Esophagus (tissue), 2 donors: ENCODE measurements around the gene AATK. TPM values are rescaled to one million over a fixed set of nuclear protein-coding genes. Genes with fewer than 3 reads are reported as not detected.

Source experiments
- H3K27ac ChIP-seq, 2 donors: one replicate each; pipeline ENCODE4 v1.5.1; 2013; ENCODE audit warnings: low read depth in 2 of 2, mild to moderate bottlenecking in 2 of 2, inconsistent platforms in 1 of 2, low read length in 1 of 2, moderate library complexity in 1 of 2
- H3K27me3 ChIP-seq, 2 donors: one replicate each; pipeline ENCODE4 v1.6.1; 2013; ENCODE audit warnings: low read length in 2 of 2, control low read depth in 1 of 2, mild to moderate bottlenecking in 1 of 2; ENCODE audit not compliant: insufficient read depth in 2 of 2, control insufficient read depth in 1 of 2
- H3K36me3 ChIP-seq, 2 donors: one replicate each; pipeline ENCODE4 v1.6.1; 2013; ENCODE audit warnings: low read length in 1 of 2; ENCODE audit not compliant: control insufficient read depth in 2 of 2, insufficient read depth in 2 of 2
- H3K4me1 ChIP-seq, 2 donors: one replicate each; pipeline ENCODE4 v1.6.1; 2013; ENCODE audit warnings: low read length in 1 of 2; ENCODE audit not compliant: control insufficient read depth in 2 of 2, insufficient read depth in 2 of 2
- H3K4me3 ChIP-seq, 2 donors: one replicate each; pipeline ENCODE4 v1.5.1; 2013; ENCODE audit warnings: low read length in 2 of 2, mild to moderate bottlenecking in 2 of 2, low read depth in 1 of 2, moderate library complexity in 1 of 2
- H3K9me3 ChIP-seq, 2 donors: one replicate each; pipeline ENCODE4 v1.6.1; 2013; ENCODE audit warnings: mild to moderate bottlenecking in 2 of 2, low read depth in 1 of 2, low read length in 1 of 2, moderate library complexity in 1 of 2; ENCODE audit not compliant: control insufficient read depth in 2 of 2, insufficient read depth in 1 of 2
- WGBS, 2 donors: extraction: QIAGEN DNeasy Blood & Tissue Kit; methylation state at CpG; one replicate each; pipeline ENCODE4 v1.1.7; 2013; 5-methylcytosine and 5-hydroxymethylcytosine counted together
- polyA plus RNA-seq, 2 donors: library from polyadenylated mRNA; stranded (reverse); fragments of 200-250 nt; gene quantifications; one replicate each; pipeline ENCODE4 v1.2.3, GENCODE V29; 2013
- donor health status: healthy with polysubstance abuse.
- donor health status: Bipolar disorder and iron deficiency.

AATK gene
- polyA plus RNA-seq, 2 donors, result 1.1 to 1.2 TPM

DNA sequence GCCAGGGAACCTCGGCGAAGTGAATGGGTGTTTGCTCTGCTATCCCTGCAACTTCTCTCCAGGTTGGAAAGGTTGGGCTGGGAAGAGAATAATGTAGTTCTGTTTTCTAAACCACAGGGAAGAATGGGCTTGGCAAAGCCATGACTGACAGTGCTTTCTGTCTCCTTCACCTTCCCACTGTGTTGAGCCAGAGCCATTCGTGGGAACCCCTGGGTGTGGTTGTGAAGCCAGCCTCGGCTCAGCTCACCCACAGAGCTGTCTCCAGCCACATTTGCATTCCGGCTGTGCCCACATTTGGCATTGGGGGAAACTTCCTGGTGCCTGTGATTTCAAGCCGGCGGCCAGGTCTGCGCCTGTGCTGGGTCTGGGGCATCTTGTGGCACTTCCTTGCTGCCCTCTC, 91.1 kb downstream of the AATK start:
- Histone ChIP-seq H3K4me1 (peaks cover 5 to 27% of the 10 kb centered on the region in 2 donors), H3K36me3 (peaks cover 0 to 57% of the 10 kb centered on the region in 2 donors), H3K27ac (peak overlapping the region; percentile 13 to 63), H3K4me3 (no peak overlapping the region), H3K9me3 (no peaks in the 10 kb centered on the region), H3K27me3 (no peaks in the 10 kb centered on the region)
- WGBS, 2 donors, result 48 to 54% methylated on average over 8 of the region's 8 CpGs

DNA sequence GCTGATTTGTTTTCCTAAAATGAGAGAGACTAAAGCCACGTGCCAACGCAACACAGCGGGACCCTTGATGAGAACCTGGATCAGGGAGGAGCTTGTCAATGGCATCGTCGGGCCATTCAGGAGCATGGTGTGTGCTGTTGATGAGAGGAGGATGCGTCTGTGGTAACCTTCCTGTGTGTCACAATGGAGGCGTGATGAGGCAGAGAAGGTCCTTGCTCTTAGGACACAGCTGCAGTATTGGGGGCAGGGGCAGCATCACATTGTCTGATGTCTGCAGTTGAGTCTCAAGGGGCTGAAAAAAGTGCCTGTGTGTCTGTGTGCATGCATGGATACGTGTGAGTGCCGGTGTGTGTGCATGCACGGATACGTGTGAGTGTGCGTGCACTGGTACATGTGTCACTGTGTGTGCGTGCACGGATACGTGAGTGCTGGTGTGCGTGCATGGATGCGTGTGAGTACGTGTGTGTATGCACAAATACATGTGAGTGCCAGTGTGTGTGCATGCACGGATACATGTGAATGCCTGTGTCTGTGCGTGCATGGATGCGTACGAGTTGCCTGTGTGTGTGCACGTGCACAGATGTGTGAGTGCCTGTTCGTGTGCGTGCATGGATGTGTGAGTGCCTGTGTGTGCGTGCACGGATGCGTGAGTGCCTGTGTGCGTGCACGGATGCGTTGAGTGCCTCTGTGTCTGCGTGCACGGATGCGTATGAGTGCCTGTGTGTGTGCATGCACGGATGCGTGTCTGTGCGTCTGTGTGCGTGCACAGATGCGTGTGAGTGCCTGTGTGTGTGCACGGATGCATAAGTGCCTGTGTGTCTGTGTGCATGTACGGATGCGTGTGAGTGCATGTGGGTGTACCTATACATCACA, 91.8 kb downstream of the AATK start:
- Histone ChIP-seq H3K27me3 (no peaks in the 10 kb centered on the region), H3K27ac (peak overlapping the region in 1 of 2 donors; percentile 13), H3K4me1 (peaks cover 5 to 29% of the 10 kb centered on the region in 2 donors), H3K9me3 (no peaks in the 10 kb centered on the region), H3K4me3 (peak overlapping the region in 1 of 2 donors; percentile 15), H3K36me3 (peaks cover 0 to 57% of the 10 kb centered on the region in 2 donors)
- whole genome bisulfite sequencing, 2 donors, result 88 to 90% methylated on average over 42 of the region's 42 CpGs

GRCh38 chr17:81071761-81072741, 94.0 kb downstream of the AATK start:
- Histone ChIP-seq H3K36me3 (peaks cover 2 to 72% of the 10 kb centered on the region in 2 donors), H3K27me3 (no peaks in the 10 kb centered on the region), H3K4me3 (no peak overlapping the region), H3K9me3 (no peaks in the 10 kb centered on the region), H3K27ac (peak overlapping the region in 1 of 2 donors; percentile 26), H3K4me1 (peaks cover 5 to 33% of the 10 kb centered on the region in 2 donors)
- 70% methylated on average over 38 to 39 of the region's 39 CpGs for WGBS, 2 donors

DNA sequence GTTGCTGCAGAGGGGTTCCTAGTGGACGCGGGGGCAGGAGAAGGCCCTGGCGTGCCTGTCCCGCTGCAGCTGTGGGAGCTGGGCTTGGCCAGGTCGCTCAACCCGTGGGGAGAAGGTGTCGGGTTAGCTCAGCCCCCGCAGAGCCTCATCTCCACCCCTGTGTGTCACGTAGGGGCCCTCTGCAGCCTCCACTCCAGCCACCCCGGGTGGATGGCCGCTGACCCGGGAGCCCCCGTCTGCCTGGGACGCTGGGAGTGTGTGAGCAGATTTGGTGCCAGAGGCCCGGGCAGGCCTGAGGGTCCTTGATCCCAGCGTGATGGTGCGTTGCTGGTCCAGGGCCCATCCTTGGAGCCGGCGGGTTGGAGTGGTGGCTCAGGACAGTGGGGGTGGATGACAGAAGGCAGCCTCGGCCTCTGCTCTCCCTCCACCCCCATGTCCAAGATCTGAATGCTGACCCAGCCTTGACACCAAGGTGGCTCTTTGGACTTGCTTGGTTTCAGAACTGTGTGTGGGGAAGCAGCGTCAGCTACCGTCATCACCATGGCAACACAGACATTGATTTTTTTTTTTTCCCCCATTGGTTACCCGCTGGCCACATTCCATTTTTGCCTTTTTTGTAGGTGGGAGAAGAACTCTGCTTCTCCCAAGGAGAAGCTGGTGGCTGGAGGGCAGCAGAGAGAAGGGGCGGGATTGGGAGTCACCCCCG, 95.3 kb downstream of the AATK start:
- no peak overlapping the region for H3K4me3 ChIP-seq
- H3K9me3 ChIP-seq, result no peaks in the 10 kb centered on the region
- no peak overlapping the region for H3K27ac ChIP-seq
- peaks cover 2 to 62% of the 10 kb centered on the region in 2 donors for H3K36me3 ChIP-seq
- peaks cover 14 to 44% of the 10 kb centered on the region in 2 donors for H3K4me1 ChIP-seq
- H3K27me3 ChIP-seq, result no peaks in the 10 kb centered on the region
- 85 to 89% methylated on average over 23 to 25 of the region's 25 CpGs for WGBS, 2 donors

DNA sequence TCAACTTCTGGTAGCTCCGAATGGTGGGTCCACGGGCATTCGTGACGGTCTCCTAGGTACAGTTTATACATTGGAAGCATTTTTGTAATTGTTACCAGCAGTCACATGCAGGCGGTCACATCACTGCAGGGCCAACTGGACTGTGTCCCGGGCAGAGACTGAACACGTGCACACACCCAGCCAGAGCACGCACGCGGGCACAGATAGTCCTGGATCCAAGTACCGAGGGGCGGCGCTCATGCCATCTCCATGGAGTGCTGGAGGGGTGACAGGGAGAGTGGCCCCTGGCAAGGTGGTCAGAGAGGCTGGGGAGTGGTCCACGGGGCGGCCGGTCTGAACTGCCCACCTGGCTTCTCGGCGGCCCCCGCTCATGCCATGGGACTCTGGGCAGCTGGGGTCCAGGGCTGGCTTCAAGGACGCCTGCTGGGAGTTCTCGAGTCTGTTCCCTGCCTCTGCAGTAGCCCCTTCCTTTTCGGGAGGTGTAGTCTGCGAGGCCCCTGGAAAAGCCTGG, 96.8 kb downstream of the AATK start:
- 82 to 84% methylated on average over 21 to 23 of the region's 23 CpGs for WGBS, 2 donors
- Histone ChIP-seq H3K36me3 (peaks cover 2 to 51% of the 10 kb centered on the region in 2 donors), H3K4me3 (no peak overlapping the region), H3K27me3 (no peaks in the 10 kb centered on the region), H3K9me3 (no peaks in the 10 kb centered on the region), H3K4me1 (peaks cover 22 to 47% of the 10 kb centered on the region in 2 donors), H3K27ac (no peak overlapping the region)

DNA sequence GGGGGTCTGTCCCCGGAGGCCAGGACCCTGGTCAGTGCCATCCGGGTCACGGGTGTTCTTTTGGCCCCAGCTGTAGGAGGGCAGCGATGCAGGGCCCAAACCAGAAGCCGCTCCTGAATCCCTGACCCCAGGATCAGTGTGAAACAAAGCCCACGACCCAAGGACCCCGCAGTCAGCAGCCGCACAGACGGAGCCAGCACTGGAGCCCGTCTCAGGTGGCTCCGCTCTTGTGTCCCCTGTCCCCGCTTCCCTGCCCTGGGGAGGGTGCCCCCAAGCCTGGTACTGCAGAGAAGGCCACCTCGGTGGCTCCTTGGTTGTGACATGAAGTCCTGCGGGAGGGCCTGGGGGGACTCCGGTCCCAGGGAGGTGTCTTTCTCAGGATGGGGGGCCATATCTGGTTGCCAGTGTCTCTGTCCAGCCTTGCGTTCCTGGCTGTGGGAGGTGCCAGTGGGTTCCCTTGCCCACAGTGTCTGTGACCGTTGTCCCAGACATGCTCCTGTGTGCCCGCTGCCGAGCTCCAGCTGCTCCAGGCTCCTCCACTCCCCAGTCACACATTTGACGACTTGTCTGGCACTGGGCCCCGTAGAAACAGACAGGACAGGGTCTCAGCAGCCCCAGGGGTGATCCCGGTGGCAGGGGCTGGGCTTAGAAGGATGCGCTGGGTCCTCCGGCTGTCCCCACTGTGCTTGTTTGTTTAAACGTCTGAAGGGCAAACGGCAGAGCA, 97.4 kb downstream of the AATK start:
- no peaks in the 10 kb centered on the region for H3K27me3 ChIP-seq
- no peak overlapping the region for H3K4me3 ChIP-seq
- no peaks in the 10 kb centered on the region for H3K9me3 ChIP-seq
- peaks cover 24 to 50% of the 10 kb centered on the region in 2 donors for H3K4me1 ChIP-seq
- 85 to 87% methylated on average over 26 of the region's 26 CpGs for WGBS, 2 donors
- peaks cover 2 to 49% of the 10 kb centered on the region in 2 donors for H3K36me3 ChIP-seq
- H3K27ac ChIP-seq, result no peak overlapping the region

DNA sequence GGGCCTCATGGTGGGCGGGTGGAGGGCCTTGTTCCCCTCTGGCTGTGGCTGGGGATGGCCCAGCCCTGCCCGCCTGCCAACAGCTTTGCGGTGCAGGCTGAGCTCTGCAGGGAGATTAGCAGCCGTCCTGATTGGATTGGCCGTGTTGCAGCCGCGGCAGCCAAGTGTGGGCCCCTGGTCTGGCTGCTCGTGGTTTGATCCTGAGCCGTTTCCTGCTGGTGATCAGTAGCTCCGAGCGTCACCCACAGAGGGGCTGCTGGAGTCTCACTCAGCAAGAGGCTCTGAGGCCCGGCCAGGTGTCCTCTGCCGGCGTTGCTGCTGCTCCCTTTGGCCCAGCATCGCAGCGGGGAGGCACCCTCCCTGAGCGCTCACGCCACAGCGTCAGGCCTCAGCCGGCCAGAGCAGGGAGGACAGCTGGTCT, 98.6 kb downstream of the AATK start:
- H3K27ac ChIP-seq, result no peak overlapping the region
- WGBS, 2 donors, result 79 to 81% methylated on average over 20 of the region's 20 CpGs

More for the DNA sequence above, 98.6 kb downstream of the AATK start:
- Histone ChIP-seq H3K36me3 (peaks cover 2 to 45% of the 10 kb centered on the region in 2 donors), H3K27me3 (no peaks in the 10 kb centered on the region), H3K4me3 (no peak overlapping the region), H3K9me3 (no peaks in the 10 kb centered on the region), H3K4me1 (peaks cover 29 to 55% of the 10 kb centered on the region in 2 donors)
